Measurements from ENCODE around the gene STATH.
"Not testable (repeated sequence)": the region's sequence is repeated elsewhere in the genome, so short reads cannot be mapped to it uniquely, and the experiment has no call there.

STATH gene

DNA sequence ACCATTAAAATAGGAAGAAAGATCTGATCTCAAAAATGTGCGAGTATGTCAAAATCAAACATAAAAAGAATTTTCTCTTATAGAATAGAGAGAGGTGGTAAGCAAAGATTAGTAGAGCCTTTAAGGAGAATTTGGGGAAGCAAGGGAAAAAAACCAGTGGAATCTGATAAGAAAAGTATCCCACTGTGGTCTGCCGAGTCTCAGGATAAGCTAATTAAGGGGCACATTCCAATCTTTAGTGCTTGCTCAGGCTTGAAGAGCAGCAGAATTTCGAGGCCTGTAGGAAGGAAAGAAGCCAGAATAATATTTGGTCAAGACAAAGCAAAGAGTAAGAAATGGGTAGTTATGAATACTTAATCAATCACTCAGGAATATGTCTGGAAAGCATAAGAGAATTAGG is 13.0 kb downstream of the STATH start:
- no peak for DNase-seq (ENCODE audit: low spot score)
- TF ChIP-seq, protein P1, sequence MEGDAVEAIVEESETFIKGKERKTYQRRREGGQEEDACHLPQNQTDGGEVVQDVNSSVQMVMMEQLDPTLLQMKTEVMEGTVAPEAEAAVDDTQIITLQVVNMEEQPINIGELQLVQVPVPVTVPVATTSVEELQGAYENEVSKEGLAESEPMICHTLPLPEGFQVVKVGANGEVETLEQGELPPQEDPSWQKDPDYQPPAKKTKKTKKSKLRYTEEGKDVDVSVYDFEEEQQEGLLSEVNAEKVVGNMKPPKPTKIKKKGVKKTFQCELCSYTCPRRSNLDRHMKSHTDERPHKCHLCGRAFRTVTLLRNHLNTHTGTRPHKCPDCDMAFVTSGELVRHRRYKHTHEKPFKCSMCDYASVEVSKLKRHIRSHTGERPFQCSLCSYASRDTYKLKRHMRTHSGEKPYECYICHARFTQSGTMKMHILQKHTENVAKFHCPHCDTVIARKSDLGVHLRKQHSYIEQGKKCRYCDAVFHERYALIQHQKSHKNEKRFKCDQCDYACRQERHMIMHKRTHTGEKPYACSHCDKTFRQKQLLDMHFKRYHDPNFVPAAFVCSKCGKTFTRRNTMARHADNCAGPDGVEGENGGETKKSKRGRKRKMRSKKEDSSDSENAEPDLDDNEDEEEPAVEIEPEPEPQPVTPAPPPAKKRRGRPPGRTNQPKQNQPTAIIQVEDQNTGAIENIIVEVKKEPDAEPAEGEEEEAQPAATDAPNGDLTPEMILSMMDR (IDR thresholded peaks at IDR 0.05; ENCODE audit: extremely low read depth, missing control alignments): no peak

DNA sequence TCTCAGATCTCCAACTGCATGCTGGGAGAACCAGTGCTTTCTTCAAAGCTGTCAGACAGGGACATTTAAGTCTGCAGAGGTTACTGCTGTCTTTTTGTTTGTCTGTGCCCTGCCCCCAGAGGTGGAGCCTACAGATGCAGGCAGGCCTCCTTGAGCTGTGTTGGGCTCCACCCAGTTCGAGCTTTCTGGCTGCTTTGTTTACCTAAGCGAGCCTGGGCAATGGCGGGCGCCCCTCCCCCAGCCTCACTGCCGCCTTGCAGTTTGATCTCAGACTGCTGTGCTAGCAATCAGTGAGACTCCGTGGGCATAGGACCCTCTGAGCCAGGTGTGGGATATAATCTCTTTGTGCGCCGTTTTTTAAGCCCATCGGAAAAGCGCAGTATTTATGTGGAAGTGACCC is 23.2 kb downstream of the STATH start:
- not testable (repeated sequence) for DNase-seq (ENCODE audit: low spot score)

- TF ChIP-seq, protein P1 (IDR thresholded peaks at IDR 0.05; ENCODE audit: extremely low read depth, missing control alignments): no peak
- no peak for DNase-seq (ENCODE audit: low spot score)
These were observed 27.5 kb downstream of the STATH start for GRCh38 chr4:70023218-70023617.

DNA sequence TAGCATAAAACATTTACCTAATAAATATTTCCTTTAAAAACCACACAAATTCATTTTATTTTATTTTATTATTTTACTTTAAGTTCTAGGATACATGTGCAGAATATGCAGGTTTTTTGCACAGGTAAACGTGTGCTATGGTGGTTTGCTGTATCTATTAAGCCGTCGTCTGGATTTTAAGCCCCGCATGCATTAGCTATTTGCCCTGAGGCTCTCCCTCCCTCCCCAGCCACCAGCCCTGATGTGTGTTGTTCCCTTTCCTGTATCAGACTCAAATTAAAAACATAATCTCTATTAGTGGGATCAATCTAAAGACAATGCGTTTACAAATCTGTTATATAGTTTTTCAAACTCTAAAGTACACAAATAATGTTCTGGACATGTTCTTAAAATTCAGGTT is 31.2 kb downstream of the STATH start:
- TF ChIP-seq, protein P1 (IDR thresholded peaks at IDR 0.05; ENCODE audit: extremely low read depth, missing control alignments): no peak
- DNase-seq (ENCODE audit: low spot score): no peak

- DNase-seq (ENCODE audit: low spot score): not testable (repeated sequence)
These were observed 32.4 kb downstream of the STATH start, which contains the start of gene HTN3 for GRCh38 chr4:70028159-70028558. HTN3 (plus strand) TSS chr4:70028459; CDS start chr4:70030741, 2,282 bp downstream.

DNA sequence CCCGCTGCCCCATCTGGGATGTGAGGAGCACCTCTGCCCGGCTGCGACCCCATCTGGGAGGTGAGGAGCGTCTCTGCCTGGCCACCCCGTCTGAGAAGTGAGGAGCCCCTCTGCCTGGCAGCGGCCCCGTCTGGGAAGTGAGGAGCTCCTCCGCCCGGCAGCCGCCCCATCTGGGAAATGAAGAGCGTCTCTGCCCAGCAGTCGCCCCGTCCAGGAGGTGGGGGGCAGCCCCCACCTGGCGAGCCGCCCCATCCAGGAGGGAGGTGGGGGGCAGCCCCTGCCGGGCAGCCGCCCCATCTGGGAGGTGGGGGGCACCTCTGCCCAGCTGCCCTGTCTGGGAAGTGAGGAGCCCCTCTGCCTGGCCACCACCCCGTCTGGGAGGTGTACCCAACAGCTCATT is 41.8 kb downstream of the STATH start:
- DNase-seq (ENCODE audit: low spot score): not testable (repeated sequence)

DNA sequence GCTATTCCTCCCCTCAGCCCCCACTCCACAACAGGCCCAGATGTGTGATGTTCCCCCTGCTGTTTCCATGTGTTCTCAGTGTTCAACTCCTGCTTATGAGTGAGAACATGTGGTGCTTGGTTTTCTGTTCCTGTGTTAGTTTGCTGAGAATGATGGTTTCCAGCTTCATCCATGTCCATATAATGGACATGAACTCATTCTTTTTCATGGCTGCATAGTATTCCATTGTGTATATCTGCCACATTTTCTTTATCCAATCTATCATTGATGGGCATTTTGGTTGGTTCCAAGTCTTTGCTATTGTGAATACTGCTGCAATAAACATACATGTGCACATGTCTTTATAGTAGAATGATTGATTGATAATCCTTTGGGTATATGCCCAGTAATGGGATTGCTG is 44.2 kb downstream of the STATH start:
- DNase-seq (ENCODE audit: low spot score): not testable (repeated sequence)

GRCh38 chr4:70041652-70042286 is 46.0 kb downstream of the STATH start:
- TF ChIP-seq, protein P1 (IDR thresholded peaks at IDR 0.05; ENCODE audit: extremely low read depth, missing control alignments): no peak
- DNase-seq (ENCODE audit: low spot score): no peak

- DNase-seq (ENCODE audit: low spot score): not testable (repeated sequence)
These were observed 54.4 kb downstream of the STATH start, which contains the start of gene HTN1 for GRCh38 chr4:70050138-70050537. HTN1 (plus strand) TSS chr4:70050438; CDS start chr4:70053077, 2,639 bp downstream.

Measured in GM20000 (cell line).